ENCODE measurements around the gene PON2. TPM values are rescaled to one million over a fixed set of nuclear protein-coding genes. Genes with fewer than 3 reads are reported as not detected.

The PON2 gene
- total and polyA plus RNA-seq, 2 of the 13 experiments (the other 11 are each of a cell fraction or from before 2014, with no cell fraction given), result 202 to 217 TPM

GRCh38 chr7:95440394-95441038 lies 5.7 kb upstream of the PON2 start (continued):
- TF ChIP-seq HNF1B (CRISPR knock-in tag; IDR thresholded peaks at IDR 0.05), result peak; percentile 88
- no peak for TF ChIP-seq ZBTB1 (CRISPR knock-in tag; IDR thresholded peaks at IDR 0.05; ENCODE audit: borderline replicate concordance)
- TF ChIP-seq ARNT2 (CRISPR knock-in tag; IDR thresholded peaks at IDR 0.05; ENCODE audit: low read depth), result no peak
- TF ChIP-seq HES4 (CRISPR knock-in tag; IDR thresholded peaks at IDR 0.05; ENCODE audit: borderline replicate concordance), result no peak
- no peak for TF ChIP-seq ZNF672 (CRISPR knock-in tag; IDR thresholded peaks at IDR 0.05)
- TF ChIP-seq ZNF75D (CRISPR knock-in tag; IDR thresholded peaks at IDR 0.05; ENCODE audit: borderline replicate concordance), result no peak
- TF ChIP-seq FUBP1 (CRISPR knock-in tag; IDR thresholded peaks at IDR 0.05; ENCODE audit: borderline replicate concordance), result no peak
- TF ChIP-seq NFE2L2 (IDR thresholded peaks at IDR 0.05; ENCODE audit: low read length), result no peak
- TF ChIP-seq HIC2 (CRISPR knock-in tag; IDR thresholded peaks at IDR 0.05; ENCODE audit: low read depth), result no peak
- TF ChIP-seq ZNF580 (CRISPR knock-in tag; IDR thresholded peaks at IDR 0.05; ENCODE audit: borderline replicate concordance, low read depth), result no peak
- TF ChIP-seq DBP (CRISPR knock-in tag; IDR thresholded peaks at IDR 0.05; ENCODE audit: not compliant biosample characterization), result no peak
- peak; percentile 17 for TF ChIP-seq RBM22 (optimal IDR thresholded peaks at IDR 0.05; ENCODE audit: low read length)
- TF ChIP-seq RORA (CRISPR knock-in tag; IDR thresholded peaks at IDR 0.05), result no peak
- TF ChIP-seq ZBTB33 (CRISPR knock-in tag; IDR thresholded peaks at IDR 0.05), result peak; percentile 63
- TF ChIP-seq HMG20B (CRISPR knock-in tag; conservative IDR thresholded peaks at IDR 0.05), result peak; percentile 85
- TF ChIP-seq ZNF546 (CRISPR knock-in tag; conservative IDR thresholded peaks at IDR 0.05), result no peak
- no peak for TF ChIP-seq GLI4 (CRISPR knock-in tag; IDR thresholded peaks at IDR 0.05; ENCODE audit: borderline replicate concordance)
- no peak for TF ChIP-seq AGO1 (IDR thresholded peaks at IDR 0.05; ENCODE audit: low read depth, low read length, poor library complexity, severe bottlenecking)
- no peak for TF ChIP-seq ETV6 (CRISPR knock-in tag; conservative IDR thresholded peaks at IDR 0.05)
- TF ChIP-seq SMAD1 (CRISPR knock-in tag; IDR thresholded peaks at IDR 0.05; ENCODE audit: borderline replicate concordance, low read depth), result no peak

Data from HepG2 (cell line).